NCI-H82 (cell line): ENCODE data around the gene COASY.

Experiments used
- DNase-seq: peaks from one replicate; lab custom pipeline; 2025; lab: John Stamatoyannopoulos, UW

Gene COASY

GRCh38 chr17:42561897-42562387, at the start of gene COASY:
TSS of gene COASY (plus strand) at chr17:42562148. CDS start at chr17:42562623, 475 bp downstream.
- DNase-seq = peak; percentile 99

GRCh38 chr17:42512246-42512645, 49.7 kb upstream of the COASY start:
- no peak for DNase-seq

GRCh38 chr17:42512733-42513251, 49.2 kb upstream of the COASY start:
- no peak for DNase-seq

- no peak for DNase-seq
Measured at GRCh38 chr17:42513686-42514085, 48.3 kb upstream of the COASY start.

- no peak for DNase-seq
Measured at GRCh38 chr17:42514279-42514678, 47.7 kb upstream of the COASY start.

GRCh38 chr17:42514867-42515266, 47.1 kb upstream of the COASY start:
- no peak for DNase-seq

- peak; percentile 84 for DNase-seq
Measured at GRCh38 chr17:42517516-42517915, 44.4 kb upstream of the COASY start.

GRCh38 chr17:42518046-42518754, 43.7 kb upstream of the COASY start:
- peak; percentile 78 for DNase-seq

GRCh38 chr17:42518755-42519545, 43.0 kb upstream of the COASY start:
- peak; percentile 75 for DNase-seq

GRCh38 chr17:42519546-42520491, 42.1 kb upstream of the COASY start:
- no peak for DNase-seq

- peak; percentile 20 for DNase-seq
Measured at GRCh38 chr17:42520540-42520951, 41.4 kb upstream of the COASY start.

- no peak for DNase-seq
Measured at GRCh38 chr17:42521036-42521435, 40.9 kb upstream of the COASY start.

GRCh38 chr17:42521666-42522262, 40.2 kb upstream of the COASY start:
- no peak for DNase-seq

GRCh38 chr17:42522263-42522790, 39.6 kb upstream of the COASY start:
- DNase-seq = no peak

- DNase-seq = no peak
Measured at GRCh38 chr17:42522798-42523278, 39.1 kb upstream of the COASY start.

GRCh38 chr17:42525221-42525620, 36.7 kb upstream of the COASY start:
- DNase-seq = no peak

GRCh38 chr17:42526031-42526444, 35.9 kb upstream of the COASY start:
- no peak for DNase-seq

- no peak for DNase-seq
Measured at GRCh38 chr17:42527932-42528331, 34.0 kb upstream of the COASY start.

- no peak for DNase-seq
Measured at GRCh38 chr17:42529061-42529460, 32.9 kb upstream of the COASY start.

GRCh38 chr17:42530952-42531454, 30.9 kb upstream of the COASY start:
- peak; percentile 52 for DNase-seq
